Panc1 (cell line): Measurements from ENCODE around the gene FES.

Experiments used
- CTCF ChIP-seq: fragments of 450-650 bp; IDR thresholded peaks from 2 replicates; pipeline ENCODE4 v1.5.1; 2017; ENCODE audit warnings: mild to moderate bottlenecking
- POLR2AphosphoS5 ChIP-seq: IDR thresholded peaks from 2 replicates; pipeline ENCODE4 v1.6.1; 2012; ENCODE audit warnings: mild to moderate bottlenecking, low read depth, low read length, moderate library complexity
- TCF7L2 ChIP-seq: IDR thresholded peaks from 2 replicates; pipeline ENCODE4 v1.6.1; 2011; ENCODE audit warnings: mild to moderate bottlenecking, low read depth, low read length, inconsistent platforms

DNA sequence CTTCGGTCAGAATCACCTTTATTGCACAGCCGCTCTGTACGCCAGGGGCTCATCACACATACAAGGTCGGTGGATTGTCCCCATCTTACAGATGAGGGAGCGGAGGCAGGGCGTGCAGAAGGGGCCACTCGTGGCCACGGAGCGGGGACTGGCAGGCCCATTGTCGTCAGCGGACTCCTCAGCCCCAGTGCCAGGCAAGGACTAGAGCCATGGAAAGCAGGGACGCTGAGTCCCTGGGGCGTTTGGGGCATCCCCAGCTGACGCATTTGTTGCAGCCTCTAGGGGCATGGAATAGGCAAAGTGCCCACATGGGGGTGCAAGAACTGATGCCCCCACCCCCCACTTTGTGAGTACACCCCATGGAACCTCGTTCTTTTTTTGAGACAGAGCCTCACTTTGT is 45.8 kb upstream of the FES start:
- TF ChIP-seq CTCF (no peak), TCF7L2 (no peak), POLR2AphosphoS5 (no peak)
